ENCODE measurements around the gene SDHAF2.

GRCh38 chr11:61472282-61472681 lies 42.4 kb downstream of the SDHAF2 start:
- TF ChIP-seq ZNF408 (CRISPR knock-in tag; IDR thresholded peaks at IDR 0.05; ENCODE audit: low read depth), result no peak
- no peak for TF ChIP-seq CTCF (IDR thresholded peaks at IDR 0.05 in 2 of 3, conservative IDR thresholded peaks at IDR 0.05 in 1 of 3; ENCODE audit: insufficient read depth in 2 of 3, low read depth in 1 of 3, low read length in 3 of 3)
- TF ChIP-seq GMEB1 (CRISPR knock-in tag; IDR thresholded peaks at IDR 0.05), result no peak
- TF ChIP-seq NR0B1 (IDR thresholded peaks at IDR 0.05; ENCODE audit: partially characterized antibody), result no peak
